Neural crest cell (in vitro differentiated cells): ENCODE results near the gene HERC2. TPM values are rescaled to one million over a fixed set of nuclear protein-coding genes. Genes with fewer than 3 reads are reported as not detected.

Source experiments
- DNase-seq: peaks from one replicate; pipeline ENCODE4 v3.0.0; 2021; ENCODE audit warnings: low read depth, mixed read lengths, low spot score
- H3K27ac Mint-ChIP-seq: one replicate; pipeline ENCODE4 v1.8.0; 2021; ENCODE audit warnings: mild to moderate bottlenecking, mixed read lengths; ENCODE audit not compliant: unreplicated experiment
- H3K27me3 Mint-ChIP-seq: 2 replicates; pipeline ENCODE4 v1.8.0; 2021; ENCODE audit warnings: low read depth, mild to moderate bottlenecking, mixed read lengths
- H3K36me3 Mint-ChIP-seq: 2 replicates; pipeline ENCODE4 v1.8.0; 2021; ENCODE audit warnings: low read depth, mild to moderate bottlenecking, mixed read lengths
- H3K4me1 Mint-ChIP-seq: 2 replicates; pipeline ENCODE4 v1.8.0; 2021; ENCODE audit warnings: mixed read lengths
- H3K4me3 Mint-ChIP-seq: one replicate; pipeline ENCODE4 v1.8.0; 2021; ENCODE audit warnings: mild to moderate bottlenecking, mixed read lengths
- H3K9me3 Mint-ChIP-seq: 2 replicates; pipeline ENCODE4 v1.8.0; 2021; ENCODE audit warnings: mixed read lengths
- total RNA-seq: library from RNA; stranded (reverse); gene quantifications from 2 replicates; pipeline ENCODE4 v1.2.1, GENCODE V29; 2021
- TF ChIP-seq, protein P1 (sequence below): fragments of 200-600 bp; sonication (generic); conservative IDR thresholded peaks from 2 replicates; pipeline ENCODE4 v1.5.0; 2021; ENCODE audit warnings: antibody characterized with exemption, mild to moderate bottlenecking

Gene HERC2
- total RNA-seq, 1 donor from 2014 or later = 83.6 TPM

DNA sequence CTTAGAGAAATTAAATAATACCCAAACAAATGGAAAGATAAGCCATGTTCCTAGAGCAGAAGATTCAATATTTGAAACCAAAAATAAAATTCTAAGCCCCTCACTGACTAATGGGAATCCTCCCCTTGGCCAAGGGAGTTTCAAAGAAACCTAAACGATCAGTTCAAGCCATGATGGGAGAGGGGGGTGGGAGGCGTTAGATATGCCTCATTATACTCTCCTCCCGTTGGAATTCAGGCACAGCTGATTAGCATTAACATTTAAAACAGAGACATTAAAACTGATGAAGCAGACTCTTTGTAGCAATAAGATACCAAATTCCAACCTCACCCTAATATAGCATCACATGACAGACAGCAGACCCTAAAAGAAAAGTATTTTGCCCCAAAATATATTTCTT is 255.7 kb downstream of the HERC2 start:
- no peak overlapping the region for H3K4me3 Mint-ChIP-seq
- H3K36me3 Mint-ChIP-seq = no peaks in the 10 kb centered on the region
- H3K27ac Mint-ChIP-seq = no peak overlapping the region
- peaks cover 2% of the 10 kb centered on the region for H3K27me3 Mint-ChIP-seq
- H3K9me3 Mint-ChIP-seq = peaks cover 5% of the 10 kb centered on the region
- TF ChIP-seq, protein P1, sequence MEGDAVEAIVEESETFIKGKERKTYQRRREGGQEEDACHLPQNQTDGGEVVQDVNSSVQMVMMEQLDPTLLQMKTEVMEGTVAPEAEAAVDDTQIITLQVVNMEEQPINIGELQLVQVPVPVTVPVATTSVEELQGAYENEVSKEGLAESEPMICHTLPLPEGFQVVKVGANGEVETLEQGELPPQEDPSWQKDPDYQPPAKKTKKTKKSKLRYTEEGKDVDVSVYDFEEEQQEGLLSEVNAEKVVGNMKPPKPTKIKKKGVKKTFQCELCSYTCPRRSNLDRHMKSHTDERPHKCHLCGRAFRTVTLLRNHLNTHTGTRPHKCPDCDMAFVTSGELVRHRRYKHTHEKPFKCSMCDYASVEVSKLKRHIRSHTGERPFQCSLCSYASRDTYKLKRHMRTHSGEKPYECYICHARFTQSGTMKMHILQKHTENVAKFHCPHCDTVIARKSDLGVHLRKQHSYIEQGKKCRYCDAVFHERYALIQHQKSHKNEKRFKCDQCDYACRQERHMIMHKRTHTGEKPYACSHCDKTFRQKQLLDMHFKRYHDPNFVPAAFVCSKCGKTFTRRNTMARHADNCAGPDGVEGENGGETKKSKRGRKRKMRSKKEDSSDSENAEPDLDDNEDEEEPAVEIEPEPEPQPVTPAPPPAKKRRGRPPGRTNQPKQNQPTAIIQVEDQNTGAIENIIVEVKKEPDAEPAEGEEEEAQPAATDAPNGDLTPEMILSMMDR = no peak
- DNase-seq = no peak
- no peaks in the 10 kb centered on the region for H3K4me1 Mint-ChIP-seq

Other genes starting within 250 kb of the HERC2 start
- 0.11 and 0.19 TPM in 2 replicates for gene OCA2, start 222.9 kb downstream of the HERC2 start, total RNA-seq
- not detected in 2 replicates for gene GOLGA6L24, start 35.9 kb upstream of the HERC2 start, total RNA-seq
- gene GOLGA8F, start 56.5 kb upstream of the HERC2 start, total RNA-seq = not detected in 2 replicates
- gene GOLGA8G, start 210.8 kb upstream of the HERC2 start, total RNA-seq = not detected in 2 replicates
- gene GOLGA6L25, start 231.4 kb upstream of the HERC2 start, total RNA-seq = not detected in 2 replicates